Right renal cortex interstitium (tissue), 3 donors: ENCODE results near the gene C20orf141. TPM values are rescaled to one million over a fixed set of nuclear protein-coding genes. Genes with fewer than 3 reads are reported as not detected.
"Not testable (repeated sequence)": the region's sequence is repeated elsewhere in the genome, so short reads cannot be mapped to it uniquely, and the experiment has no call there.

Experiments
- DNase-seq, 3 donors: peaks; one replicate each; pipeline ENCODE4 v3.0.0-alpha.2; 2013; ENCODE audit warnings: low read depth in 3 of 3, low spot score in 2 of 3
- polyA plus RNA-seq, 3 donors: library from polyadenylated mRNA; unstranded; fragments of 120-200 nt; gene quantifications; one replicate each; pipeline ENCODE4 v1.2.1, GENCODE V29; 2013; ENCODE audit not compliant: insufficient read length in 3 of 3

The C20orf141 gene, protein sequence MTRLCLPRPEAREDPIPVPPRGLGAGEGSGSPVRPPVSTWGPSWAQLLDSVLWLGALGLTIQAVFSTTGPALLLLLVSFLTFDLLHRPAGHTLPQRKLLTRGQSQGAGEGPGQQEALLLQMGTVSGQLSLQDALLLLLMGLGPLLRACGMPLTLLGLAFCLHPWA
- under 1 TPM in 2 of 3 donors, not detected in 1; 0.17 to 0.28 TPM for polyA plus RNA-seq

DNA sequence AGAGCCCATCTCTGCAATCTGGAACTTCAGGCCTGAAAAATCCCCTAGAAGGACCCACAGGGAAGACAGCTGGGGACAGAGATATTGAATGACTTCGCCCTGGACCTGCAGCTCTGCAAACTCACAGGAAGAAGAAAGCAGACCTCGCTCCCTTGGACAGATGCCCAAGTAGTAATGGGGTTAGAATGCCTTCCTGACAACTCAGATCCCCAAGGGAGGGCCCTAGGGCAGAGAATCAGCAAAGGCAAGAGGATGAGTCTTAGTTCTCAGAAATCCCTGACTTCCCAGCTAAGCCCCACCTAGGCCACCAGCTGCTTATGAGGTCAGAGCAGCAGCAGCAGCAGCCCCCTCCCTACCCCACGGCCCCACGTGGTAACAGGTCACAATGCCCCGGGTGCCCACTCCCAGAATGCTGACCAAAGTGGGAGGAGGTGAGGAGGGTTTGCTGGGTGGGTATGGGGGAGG is at the start of gene C20orf141:
TSS of gene C20orf141 (plus strand) at position 401 of the 465 bp plus-strand sequence. CDS start 198 bp downstream, outside the sequence.
- DNase-seq, result no peak

DNA sequence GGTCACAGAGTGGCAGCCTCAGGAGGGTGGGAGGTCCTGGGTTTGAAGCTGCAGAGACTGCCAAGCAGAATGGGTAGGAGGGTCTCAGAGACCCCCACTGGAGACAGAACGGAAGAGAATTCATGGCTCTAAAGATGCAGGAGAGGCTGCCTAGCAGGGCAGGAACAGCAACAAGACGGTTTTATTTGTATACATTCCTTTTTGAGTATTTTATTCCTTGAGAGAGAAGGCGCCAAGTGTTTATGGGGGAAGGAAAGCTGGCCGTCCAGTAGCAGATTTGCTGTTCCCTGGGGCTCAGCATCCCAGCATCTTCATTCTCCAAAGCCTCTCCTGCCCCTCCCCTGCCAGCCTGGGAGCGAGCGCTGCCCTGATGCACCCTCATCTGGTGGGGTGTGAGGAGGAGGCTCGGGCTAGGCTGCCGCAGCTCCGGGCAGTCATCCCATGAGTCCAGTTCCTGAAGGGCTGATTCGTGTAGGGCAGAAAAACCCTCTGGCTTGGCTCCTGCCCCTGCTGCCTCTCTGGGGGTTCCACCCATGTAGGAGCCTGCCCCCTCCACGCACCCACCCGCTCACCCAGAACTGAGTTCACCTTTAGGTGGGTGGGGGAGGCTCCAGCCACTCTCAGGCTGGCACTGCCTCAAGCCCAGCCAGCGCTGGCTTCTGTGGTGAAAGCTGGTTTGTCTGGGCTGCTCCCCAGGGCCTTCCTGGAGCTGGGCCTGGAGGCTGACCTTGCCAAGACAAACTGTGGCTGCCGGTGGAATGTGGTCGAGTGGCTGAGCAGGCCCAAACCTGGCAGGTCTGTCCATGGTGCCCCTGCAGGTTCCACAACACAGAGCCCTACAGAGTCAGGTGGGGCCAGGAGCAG is 46.8 kb upstream of the C20orf141 start:
- no peak for DNase-seq

DNA sequence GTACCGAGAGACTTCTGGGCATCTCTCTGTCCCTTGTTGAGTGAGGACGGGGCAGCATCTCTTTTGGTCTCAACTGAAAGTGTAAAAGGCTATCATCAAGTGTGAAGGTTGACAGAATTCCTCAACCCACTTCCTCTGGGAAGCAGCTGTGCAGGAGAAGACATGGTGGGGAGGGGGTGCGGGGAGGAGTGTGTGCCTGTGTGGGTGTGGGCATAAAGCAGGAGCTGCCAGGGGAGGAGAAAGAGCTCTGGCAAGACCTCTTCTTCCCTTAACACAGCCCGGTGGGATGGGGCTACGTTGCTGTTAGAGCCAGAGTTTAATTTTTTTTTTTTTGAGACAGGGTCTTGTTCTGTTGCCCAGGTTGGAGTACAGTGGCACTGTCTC is 46.2 kb upstream of the C20orf141 start:
- DNase-seq, result no peak

DNA sequence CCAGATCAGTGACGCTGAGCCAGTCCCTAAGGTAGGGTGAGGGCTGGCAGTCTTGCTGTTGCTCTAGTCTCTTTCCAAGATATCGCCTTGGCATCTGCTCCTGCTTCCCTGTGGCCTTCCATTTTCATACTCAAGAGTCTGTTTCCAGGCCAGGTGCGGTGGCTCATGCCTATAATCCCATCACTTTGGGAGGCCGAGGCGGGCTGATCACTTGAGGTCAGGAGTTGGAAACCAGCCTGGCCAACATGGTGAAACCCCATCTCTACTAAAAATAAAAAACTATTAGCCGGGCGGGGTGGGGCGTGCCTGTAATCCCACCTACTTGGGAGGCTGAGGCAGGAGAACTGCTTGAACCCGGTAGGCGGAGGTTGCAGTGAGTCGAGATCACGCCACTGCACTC is 44.7 kb upstream of the C20orf141 start:
- DNase-seq, result not testable (repeated sequence)

DNA sequence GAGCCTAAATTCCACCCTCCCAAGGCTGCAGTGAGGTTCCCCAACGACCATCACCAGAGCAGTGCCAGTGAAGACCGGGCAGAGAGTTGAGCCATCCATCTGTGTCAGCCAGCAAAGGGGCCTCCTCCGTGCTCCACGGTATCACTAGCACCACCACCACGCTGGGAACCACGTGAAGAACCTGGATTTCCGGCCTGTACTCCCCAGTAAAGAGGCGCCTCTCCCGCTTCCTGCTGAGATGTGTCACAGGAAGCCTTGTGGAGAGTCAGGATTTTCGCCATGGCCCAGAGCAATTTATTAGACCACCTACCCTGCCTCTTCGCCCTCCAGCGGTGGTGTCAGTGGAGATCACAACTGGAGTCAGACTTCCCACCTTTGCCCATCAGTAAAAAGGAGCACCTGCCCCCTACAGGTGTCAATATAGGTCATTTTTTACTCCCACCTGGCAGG is 43.1 kb upstream of the C20orf141 start:
- no peak for DNase-seq

DNA sequence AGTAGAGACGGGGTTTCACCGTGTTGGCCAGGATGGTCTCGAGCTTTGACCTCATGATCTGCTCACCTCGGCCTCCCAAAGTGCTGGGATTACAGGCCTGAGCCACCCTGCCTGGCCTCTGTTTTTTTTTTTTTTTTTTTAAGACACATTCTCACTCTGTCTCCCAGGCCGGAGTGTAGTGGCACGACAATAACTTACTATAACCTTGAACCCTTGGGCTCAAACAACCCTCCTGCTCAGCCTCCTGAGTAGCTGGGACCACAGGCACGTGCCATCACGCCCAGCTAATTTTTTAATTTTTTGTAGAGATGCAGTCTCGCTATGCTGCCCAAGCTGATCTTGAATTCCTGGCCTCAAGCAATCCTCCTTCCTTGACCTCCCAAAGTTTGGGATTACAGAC is 41.0 kb upstream of the C20orf141 start:
- no peak for DNase-seq

DNA sequence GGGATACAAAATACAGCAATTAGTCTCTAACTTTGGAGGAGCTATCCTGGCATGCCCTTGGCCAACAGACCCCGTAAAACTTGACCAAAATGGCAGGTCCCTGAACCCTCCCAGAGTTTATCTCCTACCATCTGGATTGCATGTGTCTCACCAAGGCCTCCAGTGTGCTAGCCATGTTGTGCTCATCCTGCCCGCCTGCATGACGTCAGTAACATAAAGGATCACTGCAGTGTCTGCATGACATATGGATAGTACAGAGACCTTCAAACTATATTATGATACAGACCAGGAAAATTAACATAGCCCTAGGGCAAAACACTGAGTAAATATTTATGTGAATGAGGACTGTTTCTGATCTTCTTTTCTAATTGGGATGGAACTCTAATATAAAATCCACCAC is 39.6 kb upstream of the C20orf141 start:
- DNase-seq, result no peak

DNA sequence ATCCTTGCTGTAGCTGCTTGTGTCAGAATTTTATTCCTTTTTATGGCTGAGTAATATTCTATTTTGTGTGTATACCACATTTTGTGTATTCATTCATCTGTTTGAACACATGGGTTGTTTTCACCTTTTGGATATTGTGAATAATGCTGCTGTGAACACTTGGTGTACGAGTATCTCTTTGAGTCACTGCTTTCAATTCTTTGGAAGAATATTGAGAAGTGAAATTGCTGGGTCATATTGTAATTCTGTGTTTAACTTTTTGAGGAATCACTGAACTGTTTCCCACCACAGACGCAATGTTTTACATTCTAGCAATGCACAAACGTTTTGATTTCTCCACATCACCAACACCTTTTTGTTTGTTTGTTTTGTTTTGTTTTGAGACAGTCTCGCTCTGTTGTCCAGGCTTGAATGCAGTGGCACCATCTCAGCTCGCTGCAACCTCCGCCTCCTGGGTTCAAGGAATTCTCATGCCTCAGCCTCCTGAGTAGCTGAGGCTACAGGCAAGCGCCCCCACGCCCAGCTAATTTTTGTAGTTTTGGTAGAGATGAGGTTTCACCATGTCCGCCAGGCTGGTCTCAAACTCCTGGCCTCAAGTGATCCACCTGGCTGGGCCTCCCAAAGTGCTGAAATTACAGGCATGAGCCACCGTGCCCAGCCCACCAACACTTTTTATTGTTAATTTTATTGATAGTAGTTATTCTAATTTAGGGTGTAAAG is 36.0 kb upstream of the C20orf141 start:
- no peak for DNase-seq

DNA sequence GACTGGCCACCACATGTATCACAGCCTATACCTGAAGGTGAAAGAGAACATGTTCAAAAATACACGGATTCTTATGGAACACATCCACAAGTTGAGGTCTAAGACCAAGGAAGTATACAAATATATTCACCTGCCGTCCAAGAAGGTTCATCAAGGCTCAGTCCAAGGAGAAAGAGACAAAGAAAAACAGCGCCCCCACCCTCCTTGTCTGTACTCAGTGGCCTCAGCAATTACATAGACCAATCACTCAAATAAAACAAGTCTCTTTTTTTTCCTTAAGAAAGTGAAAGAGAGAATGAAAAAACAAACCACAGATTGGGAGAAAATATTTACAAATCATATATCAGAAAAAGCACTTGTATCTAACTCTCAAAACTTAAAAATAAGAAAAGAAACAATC is 33.8 kb upstream of the C20orf141 start:
- DNase-seq, result no peak

DNA sequence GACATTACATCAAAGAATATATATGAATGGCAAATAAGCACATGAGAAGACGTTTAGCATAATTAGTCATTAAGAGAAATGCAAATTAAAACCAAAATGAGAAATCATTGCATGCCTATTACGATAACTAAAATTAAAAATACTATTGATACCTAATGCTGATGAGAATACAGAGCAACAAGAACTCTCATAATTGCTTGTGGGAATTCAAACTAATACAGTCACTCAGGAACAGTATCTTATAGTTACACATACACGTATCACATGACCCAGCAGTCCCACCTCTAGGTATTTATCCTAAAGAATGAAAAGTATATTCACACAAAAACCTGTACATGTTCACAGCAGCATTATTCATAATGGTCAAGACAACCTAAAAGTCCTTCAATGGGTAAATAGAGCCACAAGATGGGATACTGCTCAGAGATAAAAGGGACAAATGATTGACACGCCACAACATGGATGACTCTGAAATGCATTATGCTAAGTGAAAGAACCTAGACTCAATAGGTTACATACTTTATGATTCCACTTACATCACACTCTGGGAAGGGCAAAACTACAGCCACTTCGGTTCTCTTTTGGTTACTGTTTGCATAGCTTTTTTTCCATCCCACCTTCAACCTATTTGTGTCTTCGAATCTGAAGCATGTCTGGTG is 30.8 kb upstream of the C20orf141 start:
- no peak for DNase-seq

DNA sequence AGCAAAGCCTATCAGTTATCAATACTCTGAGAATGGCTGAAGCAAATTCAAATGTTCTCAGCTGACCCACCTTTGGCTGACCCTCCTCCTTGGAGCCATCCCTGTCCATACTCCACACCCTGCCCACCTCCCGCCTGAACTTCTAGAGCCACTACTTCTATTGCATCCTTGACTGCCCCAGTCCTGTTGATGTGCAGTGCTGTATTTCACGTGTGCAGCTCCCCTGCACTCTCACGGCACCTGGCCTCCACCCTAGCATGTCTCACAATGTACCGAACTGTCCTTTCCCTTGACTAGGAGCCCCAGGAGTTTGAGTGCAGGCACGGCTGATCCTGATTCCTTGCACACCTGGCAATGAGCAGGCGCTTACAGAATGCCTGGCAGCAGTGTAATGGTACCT is 21.3 kb upstream of the C20orf141 start:
- no peak for DNase-seq

DNA sequence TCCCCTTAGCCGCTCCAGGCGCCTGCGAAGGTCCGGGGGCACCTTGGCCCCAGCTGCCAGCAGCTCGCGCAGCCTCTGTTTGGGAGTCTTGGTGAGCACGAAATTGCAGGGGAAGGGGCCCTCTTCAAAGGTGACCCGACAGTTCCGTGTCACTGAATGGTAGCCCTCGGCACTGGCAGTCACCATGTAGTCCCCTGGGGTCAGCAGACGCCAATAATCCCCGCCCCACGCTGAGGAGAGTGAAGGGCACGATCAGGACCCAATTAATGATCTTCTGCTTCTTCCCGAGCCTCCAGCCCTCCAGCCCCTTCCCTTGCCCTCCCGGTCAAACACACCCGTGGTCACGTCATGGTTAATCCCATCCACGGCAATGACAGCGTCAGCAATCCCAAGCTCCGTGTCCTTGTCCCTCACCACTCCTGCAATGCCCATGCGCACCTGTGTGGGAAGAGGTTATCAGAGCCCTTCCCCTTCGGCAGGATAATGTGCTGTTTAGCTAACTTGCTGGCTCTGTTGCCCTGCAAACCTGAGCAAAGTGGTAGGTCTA is 20.5 kb upstream of the C20orf141 start:
- DNase-seq, result no peak

DNA sequence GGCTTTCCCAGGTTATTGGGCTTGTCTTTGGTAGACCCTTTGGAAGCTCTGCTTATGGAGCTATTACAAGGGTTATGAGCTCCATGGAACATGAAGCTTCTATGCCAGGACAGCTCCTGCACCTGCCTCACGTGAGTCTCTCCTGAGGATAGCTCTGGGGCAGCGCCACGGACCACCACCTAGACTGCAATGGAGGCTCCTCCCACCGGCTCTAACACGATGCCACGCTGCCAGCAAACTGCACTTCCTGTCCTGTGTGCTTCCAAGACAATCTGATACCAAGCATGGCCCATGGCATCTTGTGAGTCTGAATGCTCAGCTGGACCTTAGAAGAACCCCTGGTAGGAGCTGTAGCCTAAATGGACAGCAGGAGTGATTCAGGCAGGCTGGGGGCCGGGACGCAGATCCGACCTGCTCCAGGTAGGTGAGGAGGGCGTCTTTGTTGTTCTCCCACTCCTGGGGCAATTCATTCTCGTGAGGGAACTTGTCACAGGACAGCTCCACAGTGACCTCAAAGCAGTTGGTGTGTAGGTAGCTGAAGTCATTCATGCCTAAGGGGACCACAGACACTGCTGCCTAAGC is 19.8 kb upstream of the C20orf141 start:
- no peak for DNase-seq

DNA sequence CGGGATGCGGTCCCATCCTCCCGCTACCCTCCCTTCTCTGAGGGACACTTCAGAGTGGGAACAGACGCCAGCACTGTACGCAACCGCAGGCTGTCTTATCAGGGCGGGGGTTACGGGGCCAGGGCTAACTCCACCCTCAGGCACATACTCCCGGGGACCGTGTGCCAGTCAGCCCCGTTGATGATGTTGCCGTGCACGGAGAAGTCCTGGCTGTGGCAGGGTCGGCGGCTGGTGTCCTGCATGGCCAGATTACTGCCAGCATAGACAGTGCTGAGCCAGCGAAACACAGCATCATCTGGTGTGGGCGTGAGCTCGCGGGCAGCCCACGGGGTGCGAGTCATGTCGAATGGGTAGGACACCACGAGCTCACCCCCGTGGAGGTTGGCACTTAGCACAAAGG is 19.3 kb upstream of the C20orf141 start:
- DNase-seq, result no peak

DNA sequence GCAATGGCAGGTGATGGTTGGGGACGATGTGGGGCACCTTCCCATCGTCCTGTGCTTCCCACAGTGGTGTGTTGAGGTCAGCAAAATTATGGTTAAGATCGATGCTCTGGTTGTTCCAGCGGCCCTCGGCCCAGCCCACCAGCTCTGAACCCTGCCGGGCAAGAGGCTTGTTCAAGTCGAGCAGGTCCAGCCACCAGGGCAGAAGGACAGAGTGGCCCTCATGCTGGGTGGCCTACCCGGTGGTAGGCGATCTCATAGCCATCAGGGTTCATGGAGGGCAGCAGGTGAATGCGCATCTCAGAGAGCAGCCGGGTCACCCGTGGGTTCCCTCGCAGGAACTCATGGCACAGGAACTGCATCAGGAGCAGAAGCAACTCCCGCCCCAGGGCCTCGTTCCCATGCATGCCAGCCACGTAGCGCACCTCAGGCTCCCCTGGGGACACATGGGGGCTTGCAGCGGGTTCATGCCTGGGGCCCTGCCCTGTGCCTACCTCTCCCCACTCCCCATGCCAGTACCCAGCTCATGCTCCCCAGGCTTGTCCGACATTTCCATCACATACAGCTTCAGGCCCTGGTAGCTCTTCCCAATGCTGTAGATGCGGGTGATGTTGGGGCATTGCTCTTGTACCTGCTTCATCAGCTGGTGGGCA is 18.7 kb upstream of the C20orf141 start:
- DNase-seq, result no peak

DNA sequence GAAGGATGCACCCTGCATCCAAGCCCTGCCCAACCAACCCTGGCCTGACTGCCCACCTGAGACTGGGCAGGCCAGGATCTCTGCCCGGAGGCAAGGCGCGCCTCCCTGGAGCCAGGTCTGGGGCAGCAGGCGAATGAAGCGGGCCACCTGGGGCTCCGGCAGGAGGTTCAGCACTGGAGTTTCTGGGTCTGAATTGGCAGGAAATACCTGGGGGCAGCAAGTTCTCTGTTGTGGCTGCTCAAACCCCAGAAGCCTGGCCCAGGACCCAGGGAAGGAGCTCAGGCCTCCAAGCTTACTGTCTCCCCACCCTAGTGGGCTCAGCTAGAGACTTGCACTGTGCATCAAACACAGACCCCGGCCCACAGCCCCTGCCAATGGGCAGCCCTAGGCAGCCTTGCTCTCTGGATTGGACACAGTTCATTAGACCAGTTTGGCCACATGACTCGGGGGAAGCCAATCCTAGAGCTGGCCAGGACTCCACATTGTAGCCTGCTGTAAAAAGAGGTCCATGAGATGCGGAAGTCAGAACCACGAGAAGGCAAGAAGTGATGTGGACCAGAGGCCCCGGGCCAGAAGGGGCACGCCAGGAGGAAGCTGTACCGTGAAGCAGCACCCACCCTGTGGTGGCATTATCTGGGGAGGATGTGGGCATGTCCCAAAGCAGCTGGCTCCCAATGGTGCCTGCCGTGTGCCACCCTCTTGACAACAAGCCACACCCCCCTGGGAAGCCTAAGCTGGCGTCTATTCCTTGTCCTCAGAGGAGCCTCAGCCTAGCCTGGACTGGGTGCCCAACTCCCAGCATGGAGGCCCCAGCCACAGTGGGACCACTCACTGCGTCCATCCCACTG is 17.4 kb upstream of the C20orf141 start:
- no peak for DNase-seq

DNA sequence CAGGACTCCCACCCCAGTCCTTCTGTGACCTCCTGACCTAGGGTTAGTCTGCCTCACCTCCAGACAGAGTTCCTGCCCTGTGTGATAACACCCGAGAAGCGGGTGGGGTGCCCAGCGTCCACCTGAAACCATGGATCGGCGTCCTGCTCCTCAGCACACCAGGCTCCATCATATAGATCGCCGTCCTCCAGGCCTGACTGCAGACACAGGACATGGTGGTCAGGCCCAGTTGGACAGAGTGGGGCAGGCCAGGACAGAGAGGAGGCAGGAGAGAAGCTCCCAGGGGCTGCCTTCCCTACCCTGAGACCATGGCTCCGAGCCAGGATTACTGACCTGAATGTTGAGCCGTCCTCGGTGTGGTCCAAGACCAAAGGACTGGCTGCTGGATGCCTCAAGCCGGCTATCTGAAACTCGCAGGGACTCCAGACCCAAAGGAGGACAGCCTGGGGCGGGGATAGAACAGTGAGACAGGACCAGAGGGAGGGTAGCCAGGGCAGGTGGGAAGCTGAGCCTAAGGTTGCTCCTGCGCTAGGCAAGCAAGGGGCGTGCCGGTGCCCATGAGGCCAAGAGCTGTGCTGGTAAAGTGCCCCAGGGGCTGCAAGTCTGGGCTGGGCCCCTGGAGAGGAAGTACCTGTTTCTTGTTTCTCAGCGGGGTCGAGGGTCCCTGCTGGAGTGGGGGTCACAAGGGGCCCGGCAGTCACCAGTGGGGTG is 16.5 kb upstream of the C20orf141 start:
- DNase-seq, result no peak

DNA sequence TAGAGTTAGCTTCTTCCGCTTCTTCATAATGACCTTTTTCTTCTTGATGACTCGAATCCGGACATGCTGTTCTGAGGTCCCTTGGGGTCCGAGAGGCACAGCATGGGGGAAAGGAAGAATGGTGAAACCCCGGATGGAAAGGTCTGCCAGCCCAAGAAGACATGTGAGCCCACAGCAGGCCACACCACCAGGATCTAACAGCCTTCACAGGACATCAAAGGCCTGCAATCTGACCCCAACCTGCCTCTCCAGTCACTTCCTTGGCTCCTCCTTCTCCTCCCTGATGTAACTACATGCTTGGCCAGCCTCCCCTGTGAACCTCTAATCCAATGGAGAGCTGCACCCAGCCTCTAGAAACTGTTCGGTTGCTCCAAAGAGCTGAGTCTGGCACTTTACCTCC is 16.0 kb upstream of the C20orf141 start:
- DNase-seq, result no peak
